NCI-H1436 (cell line): Measurements from ENCODE around the gene EHMT1.
"Not testable (repeated sequence)": the region's sequence is repeated elsewhere in the genome, so short reads cannot be mapped to it uniquely, and the experiment has no call there.

Experiments
- DNase-seq: peaks from one replicate; lab custom pipeline; 2025; lab: John Stamatoyannopoulos, UW

The EHMT1 gene

GRCh38 chr9:137720571-137721110 is 101.8 kb downstream of the EHMT1 start:
- no peak for DNase-seq

- no peak for DNase-seq
Measured at GRCh38 chr9:137721479-137721878, 102.7 kb downstream of the EHMT1 start.

- DNase-seq, result no peak
Measured at GRCh38 chr9:137721899-137722298, 103.1 kb downstream of the EHMT1 start.

- no peak for DNase-seq
Measured at GRCh38 chr9:137722481-137722880, 103.7 kb downstream of the EHMT1 start.

GRCh38 chr9:137723356-137723755 is 104.6 kb downstream of the EHMT1 start:
- DNase-seq, result not testable (repeated sequence)

- DNase-seq, result no peak
Measured at GRCh38 chr9:137723783-137724445, 105.1 kb downstream of the EHMT1 start.

GRCh38 chr9:137724818-137725240 is 106.0 kb downstream of the EHMT1 start:
- no peak for DNase-seq

GRCh38 chr9:137725598-137725997 is 106.8 kb downstream of the EHMT1 start:
- no peak for DNase-seq

- not testable (repeated sequence) for DNase-seq
Measured at GRCh38 chr9:137726336-137726735, 107.5 kb downstream of the EHMT1 start.

GRCh38 chr9:137726764-137727163 is 108.0 kb downstream of the EHMT1 start:
- no peak for DNase-seq

- no peak for DNase-seq
Measured at GRCh38 chr9:137727716-137728115, 108.9 kb downstream of the EHMT1 start.

- DNase-seq, result no peak
Measured at GRCh38 chr9:137728444-137729311, 109.9 kb downstream of the EHMT1 start.

GRCh38 chr9:137731216-137731946 is 112.6 kb downstream of the EHMT1 start:
- DNase-seq, result no peak

- no peak for DNase-seq
Measured at GRCh38 chr9:137731947-137732813, 113.4 kb downstream of the EHMT1 start.

GRCh38 chr9:137733429-137733828 is 114.6 kb downstream of the EHMT1 start:
- no peak for DNase-seq

GRCh38 chr9:137734181-137734580 is 115.4 kb downstream of the EHMT1 start:
- DNase-seq, result no peak

- DNase-seq, result not testable (repeated sequence)
Measured at GRCh38 chr9:137738182-137738696, 119.4 kb downstream of the EHMT1 start.

GRCh38 chr9:137738703-137739102 is 119.9 kb downstream of the EHMT1 start:
- no peak for DNase-seq

GRCh38 chr9:137739371-137740309 is 120.8 kb downstream of the EHMT1 start:
- DNase-seq, result no peak

GRCh38 chr9:137740312-137740711 is 121.5 kb downstream of the EHMT1 start:
- no peak for DNase-seq
